ENCODE measurements around the gene FREM1. TPM values are rescaled to one million over a fixed set of nuclear protein-coding genes. Genes with fewer than 3 reads are reported as not detected.

Gene FREM1
- total RNA-seq, 1 donor from 2014 or later = 0.85 TPM

DNA sequence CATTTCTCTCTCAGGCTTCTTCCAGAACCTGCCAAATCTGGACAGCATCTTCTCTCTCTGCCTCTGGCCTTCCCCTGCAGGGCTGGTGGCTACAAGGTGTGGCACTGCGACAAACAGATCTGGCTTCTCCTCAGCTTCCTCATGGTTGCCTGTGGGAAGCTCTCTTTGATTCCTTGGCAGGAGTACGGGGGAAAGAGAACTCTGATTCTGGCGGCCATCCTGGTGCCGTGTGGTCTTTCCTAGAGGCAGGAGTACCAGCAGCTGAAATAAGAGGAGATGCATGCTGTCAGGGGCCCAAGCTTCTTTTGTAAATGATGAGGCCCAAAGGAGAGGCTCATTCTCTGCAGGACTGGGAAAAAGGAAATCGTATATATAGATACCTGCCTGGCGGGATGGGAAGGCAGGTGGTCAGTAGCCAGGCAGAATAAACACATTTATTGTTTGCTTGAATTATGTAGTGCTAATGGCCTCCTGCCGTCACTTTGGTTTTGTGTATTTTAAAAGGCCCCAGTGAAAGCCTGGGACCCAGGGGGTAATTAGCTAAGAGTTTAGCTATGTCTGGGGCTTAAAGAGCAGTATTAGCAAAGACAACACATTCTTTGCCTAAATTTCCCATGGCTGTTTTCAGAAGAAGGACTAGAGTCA lies 187.7 kb downstream of the FREM1 start, which contains the start of gene CER1:
Gene CER1 (minus strand): TSS at position 343 of the 645 bp plus-strand sequence. CDS start 61 bp downstream, at position 282.
- Histone ChIP-seq H3K27me3 (no peaks in the 10 kb centered on the region), H3K9me3 (no peaks in the 10 kb centered on the region), H3K36me3 (no peaks in the 10 kb centered on the region), H3K4me3 (no peak within 1 kb of the TSS), H3K4me1 (no peaks in the 10 kb centered on the region), H3K27ac (no peak within 1 kb of the TSS)
- TF ChIP-seq, protein P1, sequence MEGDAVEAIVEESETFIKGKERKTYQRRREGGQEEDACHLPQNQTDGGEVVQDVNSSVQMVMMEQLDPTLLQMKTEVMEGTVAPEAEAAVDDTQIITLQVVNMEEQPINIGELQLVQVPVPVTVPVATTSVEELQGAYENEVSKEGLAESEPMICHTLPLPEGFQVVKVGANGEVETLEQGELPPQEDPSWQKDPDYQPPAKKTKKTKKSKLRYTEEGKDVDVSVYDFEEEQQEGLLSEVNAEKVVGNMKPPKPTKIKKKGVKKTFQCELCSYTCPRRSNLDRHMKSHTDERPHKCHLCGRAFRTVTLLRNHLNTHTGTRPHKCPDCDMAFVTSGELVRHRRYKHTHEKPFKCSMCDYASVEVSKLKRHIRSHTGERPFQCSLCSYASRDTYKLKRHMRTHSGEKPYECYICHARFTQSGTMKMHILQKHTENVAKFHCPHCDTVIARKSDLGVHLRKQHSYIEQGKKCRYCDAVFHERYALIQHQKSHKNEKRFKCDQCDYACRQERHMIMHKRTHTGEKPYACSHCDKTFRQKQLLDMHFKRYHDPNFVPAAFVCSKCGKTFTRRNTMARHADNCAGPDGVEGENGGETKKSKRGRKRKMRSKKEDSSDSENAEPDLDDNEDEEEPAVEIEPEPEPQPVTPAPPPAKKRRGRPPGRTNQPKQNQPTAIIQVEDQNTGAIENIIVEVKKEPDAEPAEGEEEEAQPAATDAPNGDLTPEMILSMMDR (IDR thresholded peaks at IDR 0.05) = no peak
- DNase-seq (ENCODE audit: low spot score in 2 of 2) = no peak
- intact Hi-C loops (cut with DNase I) = no loop called here

DNA sequence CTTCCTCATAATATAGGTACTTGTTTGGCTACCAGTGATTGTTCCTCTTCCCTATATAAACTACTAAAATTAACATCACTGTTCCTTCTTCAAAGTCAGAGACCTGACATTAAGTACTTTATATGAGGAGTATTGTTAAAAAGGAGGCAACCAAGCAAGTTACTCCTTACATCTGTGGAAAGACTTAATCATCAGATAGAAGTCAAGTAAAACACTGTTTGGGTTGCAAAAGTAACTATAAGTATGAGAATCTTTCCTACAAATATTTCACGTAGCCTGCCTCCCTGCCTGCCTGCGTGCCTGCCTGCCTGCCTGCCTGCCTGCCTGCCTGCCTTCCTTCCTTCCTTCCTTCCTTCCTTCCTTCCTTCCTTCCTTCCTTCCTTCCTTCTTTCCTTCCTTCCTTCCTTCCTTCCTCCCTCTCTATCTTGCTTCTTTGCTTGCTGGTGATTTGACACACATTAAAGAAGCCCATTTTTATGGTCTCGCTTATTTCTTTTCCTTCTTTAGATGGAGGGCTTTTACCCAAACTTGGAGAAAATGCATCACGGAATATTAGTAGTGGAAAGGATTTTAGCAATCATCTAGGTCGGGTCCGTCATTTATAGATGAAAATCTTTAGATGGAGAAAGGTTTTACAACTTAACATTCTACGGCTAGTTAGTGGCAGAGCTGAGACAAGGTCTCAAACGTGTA lies 190.9 kb downstream of the FREM1 start:
- no peak overlapping the region for H3K27ac ChIP-seq
- no peaks in the 10 kb centered on the region for H3K27me3 ChIP-seq
- intact Hi-C loops (cut with DNase I) = no loop called here
- H3K4me3 ChIP-seq = no peak overlapping the region
- no peaks in the 10 kb centered on the region for H3K4me1 ChIP-seq
- no peaks in the 10 kb centered on the region for H3K36me3 ChIP-seq
- TF ChIP-seq, protein P1 (IDR thresholded peaks at IDR 0.05) = no peak
- H3K9me3 ChIP-seq = no peaks in the 10 kb centered on the region
- no peak for DNase-seq (ENCODE audit: low spot score in 2 of 2)

DNA sequence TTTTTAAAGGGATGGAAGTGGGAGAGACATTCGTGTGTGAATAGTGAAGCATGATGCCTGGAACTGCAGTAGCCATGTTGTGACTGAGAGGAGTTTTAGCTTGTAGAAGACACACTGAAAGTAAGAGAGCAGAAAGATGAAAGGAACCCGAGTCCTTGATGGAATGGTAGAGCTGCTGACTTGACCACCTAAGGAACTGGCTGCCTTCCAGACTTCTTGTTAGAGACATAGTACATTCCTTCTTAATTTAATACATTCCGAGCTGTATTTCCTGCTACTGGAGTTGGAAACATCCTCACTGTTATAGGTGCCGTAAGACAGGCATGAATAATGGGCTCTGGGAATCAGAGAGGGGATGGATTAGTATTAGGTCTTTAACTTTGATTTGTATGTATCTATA lies 195.1 kb downstream of the FREM1 start:
- TF ChIP-seq, protein P1 (IDR thresholded peaks at IDR 0.05) = no peak
- Histone ChIP-seq H3K36me3 (no peaks in the 10 kb centered on the region), H3K4me1 (no peaks in the 10 kb centered on the region), H3K4me3 (no peak overlapping the region), H3K9me3 (no peaks in the 10 kb centered on the region), H3K27ac (no peak overlapping the region), H3K27me3 (no peaks in the 10 kb centered on the region)
- no peak for DNase-seq (ENCODE audit: low spot score in 2 of 2)
- intact Hi-C loops (cut with DNase I) = no loop called here

DNA sequence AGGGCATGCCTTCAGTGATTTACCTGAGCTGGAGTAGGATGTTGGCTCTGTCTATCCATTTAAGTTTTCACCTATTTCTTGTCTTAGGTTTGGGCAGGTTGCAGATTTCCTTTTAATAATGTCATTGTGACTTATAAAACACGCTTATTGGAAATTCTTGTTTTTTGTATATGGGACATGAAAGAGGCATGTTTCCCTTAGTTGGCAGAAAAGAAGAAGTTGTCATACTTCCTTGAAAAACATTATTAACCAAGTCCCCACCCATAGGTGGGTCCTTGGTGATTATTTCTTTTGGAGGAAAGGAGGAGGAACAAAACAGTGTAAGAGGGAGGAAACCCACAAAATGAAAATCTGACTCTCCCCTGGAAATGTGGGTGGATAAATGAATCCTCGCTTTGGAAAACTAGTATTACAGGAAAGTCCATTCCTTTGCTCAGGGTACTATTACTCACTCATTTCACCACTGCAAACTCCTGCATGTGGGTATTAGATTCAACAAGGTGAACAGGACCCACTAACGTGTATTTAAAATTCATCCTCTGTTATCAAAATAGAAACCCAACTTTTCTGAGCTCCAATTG lies 197.0 kb downstream of the FREM1 start:
- no peak overlapping the region for H3K4me3 ChIP-seq
- no peaks in the 10 kb centered on the region for H3K4me1 ChIP-seq

DNA sequence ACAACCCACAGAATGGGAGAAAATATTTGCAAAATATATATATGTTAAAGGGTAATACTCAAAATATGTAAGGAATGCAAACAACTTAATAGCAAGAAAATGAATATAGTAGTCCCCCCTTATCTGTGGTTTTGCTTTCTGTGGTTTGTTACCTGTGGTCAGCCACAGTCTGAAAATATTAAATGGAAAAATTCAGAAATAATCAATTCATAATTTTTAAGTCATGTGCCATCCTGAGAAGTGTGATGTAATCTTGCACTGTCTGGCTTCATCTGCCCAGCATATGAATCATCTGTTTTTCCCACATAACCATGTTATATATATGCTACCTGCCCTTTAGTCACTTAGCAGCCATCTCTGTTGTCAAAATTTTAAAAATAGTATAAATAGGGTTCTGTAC lies 199.4 kb downstream of the FREM1 start:
- TF ChIP-seq, protein P1 (IDR thresholded peaks at IDR 0.05) = no peak
- Histone ChIP-seq H3K27ac (no peak overlapping the region), H3K9me3 (peaks cover 4 to 13% of the 10 kb centered on the region in 2 donors), H3K4me1 (no peaks in the 10 kb centered on the region), H3K4me3 (no peak overlapping the region), H3K36me3 (no peaks in the 10 kb centered on the region), H3K27me3 (no peaks in the 10 kb centered on the region)
- no peak for DNase-seq (ENCODE audit: low spot score in 2 of 2)
- intact Hi-C loops (cut with DNase I) = no loop called here

More for the DNA sequence above, 197.0 kb downstream of the FREM1 start:
- intact Hi-C loops (cut with DNase I) = no loop called here
- Histone ChIP-seq H3K27me3 (no peaks in the 10 kb centered on the region), H3K9me3 (peaks cover 0 to 3% of the 10 kb centered on the region in 2 donors), H3K27ac (no peak overlapping the region), H3K36me3 (no peaks in the 10 kb centered on the region)
- TF ChIP-seq, protein P1 (IDR thresholded peaks at IDR 0.05) = no peak
- DNase-seq (ENCODE audit: low spot score in 2 of 2) = no peak

Measured in ascending aorta (tissue), 2 donors.